Osteoblast (primary cell): ENCODE results near the gene CAPSL. TPM values are rescaled to one million over a fixed set of nuclear protein-coding genes. Genes with fewer than 3 reads are reported as not detected.

ENCODE experiments used
- DNase-seq: peaks from one replicate; pipeline ENCODE4 v3.0.0; 2011; ENCODE audit warnings: low spot score, mixed read lengths; ENCODE audit not compliant: insufficient read length; ENCODE audit errors: missing footprints
- H2AFZ ChIP-seq: 2 replicates; pipeline ENCODE4 v1.6.0; 2011; ENCODE audit warnings: mild to moderate bottlenecking, low read length
- H3K27ac ChIP-seq: 2 replicates; pipeline ENCODE4 v1.5.1; 2011; ENCODE audit warnings: mild to moderate bottlenecking, low read depth, low read length, moderate library complexity
- H3K27me3 ChIP-seq: 2 replicates; pipeline ENCODE4 v1.6.0; 2012; ENCODE audit warnings: mild to moderate bottlenecking, control low read depth, inconsistent platforms, low read length, moderate library complexity; ENCODE audit not compliant: insufficient read depth
- H3K36me3 ChIP-seq: 2 replicates; pipeline ENCODE4 v1.5.1; 2011; ENCODE audit warnings: mild to moderate bottlenecking, low read length, control low read depth, moderate library complexity; ENCODE audit not compliant: insufficient read depth
- H3K4me1 ChIP-seq: 2 replicates; pipeline ENCODE4 v1.5.1; 2011; ENCODE audit warnings: mild to moderate bottlenecking, low read length, control low read depth, moderate library complexity; ENCODE audit not compliant: insufficient read depth
- H3K4me2 ChIP-seq: 2 replicates; pipeline ENCODE4 v1.6.0; 2011; ENCODE audit warnings: mild to moderate bottlenecking, low read length; ENCODE audit not compliant: insufficient read depth
- H3K4me3 ChIP-seq: fragments of 200-600 bp; sonication (generic); 3 replicates; pipeline ENCODE4 v1.5.1; 2012; ENCODE audit warnings: mild to moderate bottlenecking, low read length, inconsistent platforms; ENCODE audit not compliant: insufficient read depth
- H3K79me2 ChIP-seq: 2 replicates; pipeline ENCODE4 v1.6.0; 2012; ENCODE audit warnings: mild to moderate bottlenecking, low read length, control low read depth, inconsistent platforms; ENCODE audit not compliant: insufficient read depth
- H3K9me3 ChIP-seq: 2 replicates; pipeline ENCODE4 v1.5.1; 2011; ENCODE audit warnings: low read depth, low read length, control low read depth
- H4K20me1 ChIP-seq: 2 replicates; pipeline ENCODE4 v1.6.0; 2012; ENCODE audit warnings: mild to moderate bottlenecking, low read length, control low read depth; ENCODE audit not compliant: insufficient read depth
- total RNA-seq: library from RNA; depleted of rRNA; stranded (reverse); fragments of >200 nt; gene quantifications from 2 replicates; pipeline ENCODE4 v1.2.3, GENCODE V29; 2012
- TF ChIP-seq, protein P1 (sequence below): IDR thresholded peaks from 2 replicates; pipeline ENCODE4 v1.5.1; 2011; ENCODE audit warnings: mild to moderate bottlenecking, low read depth, low read length, moderate library complexity; ENCODE audit errors: extremely low read depth

Gene CAPSL
- total RNA-seq, 1 donor: not detected

GRCh38 chr5:35919191-35919590 lies 19.2 kb downstream of the CAPSL start:
- no peaks in the 10 kb centered on the region for H3K36me3 ChIP-seq
- no peaks in the 10 kb centered on the region for H4K20me1 ChIP-seq
- H3K9me3 ChIP-seq: no peaks in the 10 kb centered on the region
- no peak overlapping the region for H3K27ac ChIP-seq
- H3K27me3 ChIP-seq: no peaks in the 10 kb centered on the region
- H3K4me3 ChIP-seq: no peak overlapping the region
- DNase-seq: peak; percentile 58
- H3K79me2 ChIP-seq: no peaks in the 10 kb centered on the region
- H2AFZ ChIP-seq: no peak overlapping the region
- peaks cover 16% of the 10 kb centered on the region for H3K4me1 ChIP-seq
- TF ChIP-seq, protein P1, sequence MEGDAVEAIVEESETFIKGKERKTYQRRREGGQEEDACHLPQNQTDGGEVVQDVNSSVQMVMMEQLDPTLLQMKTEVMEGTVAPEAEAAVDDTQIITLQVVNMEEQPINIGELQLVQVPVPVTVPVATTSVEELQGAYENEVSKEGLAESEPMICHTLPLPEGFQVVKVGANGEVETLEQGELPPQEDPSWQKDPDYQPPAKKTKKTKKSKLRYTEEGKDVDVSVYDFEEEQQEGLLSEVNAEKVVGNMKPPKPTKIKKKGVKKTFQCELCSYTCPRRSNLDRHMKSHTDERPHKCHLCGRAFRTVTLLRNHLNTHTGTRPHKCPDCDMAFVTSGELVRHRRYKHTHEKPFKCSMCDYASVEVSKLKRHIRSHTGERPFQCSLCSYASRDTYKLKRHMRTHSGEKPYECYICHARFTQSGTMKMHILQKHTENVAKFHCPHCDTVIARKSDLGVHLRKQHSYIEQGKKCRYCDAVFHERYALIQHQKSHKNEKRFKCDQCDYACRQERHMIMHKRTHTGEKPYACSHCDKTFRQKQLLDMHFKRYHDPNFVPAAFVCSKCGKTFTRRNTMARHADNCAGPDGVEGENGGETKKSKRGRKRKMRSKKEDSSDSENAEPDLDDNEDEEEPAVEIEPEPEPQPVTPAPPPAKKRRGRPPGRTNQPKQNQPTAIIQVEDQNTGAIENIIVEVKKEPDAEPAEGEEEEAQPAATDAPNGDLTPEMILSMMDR: no peak
- peak overlapping the region; percentile 9 for H3K4me2 ChIP-seq

GRCh38 chr5:35908814-35909213 lies 29.6 kb downstream of the CAPSL start:
- H3K27me3 ChIP-seq: no peaks in the 10 kb centered on the region
- no peak overlapping the region for H3K27ac ChIP-seq
- no peak for DNase-seq
- no peaks in the 10 kb centered on the region for H3K79me2 ChIP-seq
- TF ChIP-seq, protein P1: no peak
- no peaks in the 10 kb centered on the region for H4K20me1 ChIP-seq
- H3K9me3 ChIP-seq: no peaks in the 10 kb centered on the region
- no peaks in the 10 kb centered on the region for H3K36me3 ChIP-seq
- H2AFZ ChIP-seq: peak overlapping the region; percentile 49
- no peaks in the 10 kb centered on the region for H3K4me1 ChIP-seq
- no peak overlapping the region for H3K4me3 ChIP-seq
- no peak overlapping the region for H3K4me2 ChIP-seq

GRCh38 chr5:35908228-35908627 lies 30.2 kb downstream of the CAPSL start:
- H3K9me3 ChIP-seq: no peaks in the 10 kb centered on the region
- no peak overlapping the region for H3K27ac ChIP-seq
- H3K4me3 ChIP-seq: no peak overlapping the region
- no peaks in the 10 kb centered on the region for H4K20me1 ChIP-seq
- no peaks in the 10 kb centered on the region for H3K36me3 ChIP-seq
- no peaks in the 10 kb centered on the region for H3K27me3 ChIP-seq
- TF ChIP-seq, protein P1: no peak
- no peaks in the 10 kb centered on the region for H3K79me2 ChIP-seq
- no peaks in the 10 kb centered on the region for H3K4me1 ChIP-seq
- peak overlapping the region; percentile 49 for H2AFZ ChIP-seq
- DNase-seq: no peak
- H3K4me2 ChIP-seq: no peak overlapping the region

GRCh38 chr5:35904443-35905132 lies 33.8 kb downstream of the CAPSL start:
- Histone ChIP-seq H4K20me1 (no peaks in the 10 kb centered on the region), H3K36me3 (no peaks in the 10 kb centered on the region), H3K9me3 (no peaks in the 10 kb centered on the region), H3K79me2 (no peaks in the 10 kb centered on the region), H3K27ac (no peak overlapping the region), H3K27me3 (no peaks in the 10 kb centered on the region), H3K4me2 (no peak overlapping the region), H3K4me1 (no peaks in the 10 kb centered on the region), H3K4me3 (no peak overlapping the region), H2AFZ (no peak overlapping the region)
- TF ChIP-seq, protein P1: no peak
- no peak for DNase-seq
